Measurements from ENCODE around the gene KMT5C.
A peak's percentile ranks its signal among the peaks of the same experiment; 100 is the strongest.
"Not testable (repeated sequence)": the region's sequence is repeated elsewhere in the genome, so short reads cannot be mapped to it uniquely, and the experiment has no call there.

Gene KMT5C

GRCh38 chr19:55320844-55321419, 18.7 kb upstream of the KMT5C start:
- no peak overlapping the region for H3K27ac ChIP-seq (ENCODE audit: low read length)
- H3K9me3 ChIP-seq (ENCODE audit: control insufficient read depth, low read depth, low read length) = no peaks in the 10 kb centered on the region
- H3K36me3 ChIP-seq (ENCODE audit: control insufficient read depth, low read depth, low read length) = no peaks in the 10 kb centered on the region
- H3K27me3 ChIP-seq (ENCODE audit: control insufficient read depth, insufficient read depth, low read length) = no peaks in the 10 kb centered on the region
- H3K4me3 ChIP-seq (ENCODE audit: low read length) = no peak overlapping the region
- no peak overlapping the region for H3K9ac ChIP-seq (ENCODE audit: low read length)
- no peaks in the 10 kb centered on the region for H3K4me1 ChIP-seq (ENCODE audit: control insufficient read depth, low read depth, low read length)

- H3K9me3 ChIP-seq (ENCODE audit: control insufficient read depth, low read depth, low read length) = no peaks in the 10 kb centered on the region
- H3K36me3 ChIP-seq (ENCODE audit: control insufficient read depth, low read depth, low read length) = no peaks in the 10 kb centered on the region
- no peaks in the 10 kb centered on the region for H3K27me3 ChIP-seq (ENCODE audit: control insufficient read depth, insufficient read depth, low read length)
- no peak overlapping the region for H3K4me3 ChIP-seq (ENCODE audit: low read length)
- H3K27ac ChIP-seq (ENCODE audit: low read length) = no peak overlapping the region
- no peaks in the 10 kb centered on the region for H3K4me1 ChIP-seq (ENCODE audit: control insufficient read depth, low read depth, low read length)
- H3K9ac ChIP-seq (ENCODE audit: low read length) = no peak overlapping the region
These were observed 18.1 kb upstream of the KMT5C start for GRCh38 chr19:55321466-55322137.

GRCh38 chr19:55322204-55322885, 17.3 kb upstream of the KMT5C start:
- no peaks in the 10 kb centered on the region for H3K9me3 ChIP-seq (ENCODE audit: control insufficient read depth, low read depth, low read length)
- no peaks in the 10 kb centered on the region for H3K27me3 ChIP-seq (ENCODE audit: control insufficient read depth, insufficient read depth, low read length)
- H3K27ac ChIP-seq (ENCODE audit: low read length) = no peak overlapping the region
- no peak overlapping the region for H3K4me3 ChIP-seq (ENCODE audit: low read length)
- H3K4me1 ChIP-seq (ENCODE audit: control insufficient read depth, low read depth, low read length) = no peaks in the 10 kb centered on the region
- H3K9ac ChIP-seq (ENCODE audit: low read length) = no peak overlapping the region
- no peaks in the 10 kb centered on the region for H3K36me3 ChIP-seq (ENCODE audit: control insufficient read depth, low read depth, low read length)

DNA sequence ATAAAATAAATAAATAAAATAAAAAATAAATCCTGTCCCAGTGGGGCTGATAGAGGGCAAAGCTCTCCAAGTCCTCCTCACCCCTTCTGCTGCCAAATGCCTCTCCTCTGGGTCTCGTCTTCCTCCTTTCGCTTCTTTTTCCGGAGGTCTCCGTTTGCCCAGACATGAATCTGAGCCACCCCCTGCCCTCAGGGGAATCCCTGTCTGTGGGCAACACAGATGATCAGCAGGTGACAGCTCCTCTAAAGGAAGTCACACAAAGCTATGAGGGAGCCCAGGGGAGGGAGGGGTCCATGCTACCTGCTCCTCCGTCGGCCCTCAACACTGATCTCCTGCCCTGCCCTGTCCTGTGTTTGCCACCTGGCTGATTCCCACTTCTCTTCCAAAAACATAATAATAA, 15.0 kb upstream of the KMT5C start:
- no peaks in the 10 kb centered on the region for H3K36me3 ChIP-seq (ENCODE audit: control insufficient read depth, low read depth, low read length)
- no peaks in the 10 kb centered on the region for H3K27me3 ChIP-seq (ENCODE audit: control insufficient read depth, insufficient read depth, low read length)
- H3K9ac ChIP-seq (ENCODE audit: low read length) = no peak overlapping the region
- H3K27ac ChIP-seq (ENCODE audit: low read length) = no peak overlapping the region
- H3K4me3 ChIP-seq (ENCODE audit: low read length) = no peak overlapping the region
- no peaks in the 10 kb centered on the region for H3K4me1 ChIP-seq (ENCODE audit: control insufficient read depth, low read depth, low read length)
- H3K9me3 ChIP-seq (ENCODE audit: control insufficient read depth, low read depth, low read length) = no peaks in the 10 kb centered on the region

- H3K27ac ChIP-seq (ENCODE audit: low read length) = no peak within 1 kb of the TSS
- no peak within 1 kb of the TSS for H3K9ac ChIP-seq (ENCODE audit: low read length)
- H3K4me1 ChIP-seq (ENCODE audit: control insufficient read depth, low read depth, low read length) = no peaks in the 10 kb centered on the region
- no peaks in the 10 kb centered on the region for H3K36me3 ChIP-seq (ENCODE audit: control insufficient read depth, low read depth, low read length)
- no peaks in the 10 kb centered on the region for H3K9me3 ChIP-seq (ENCODE audit: control insufficient read depth, low read depth, low read length)
- H3K27me3 ChIP-seq (ENCODE audit: control insufficient read depth, insufficient read depth, low read length) = no peaks in the 10 kb centered on the region
- no peak within 1 kb of the TSS for H3K4me3 ChIP-seq (ENCODE audit: low read length)
These were observed 14.5 kb upstream of the KMT5C start, which contains the start of gene TMEM150B for GRCh38 chr19:55325172-55325571. Gene TMEM150B, minus strand, starts transcription at chr19:55325341. Its CDS starts 4,305 bp downstream, at chr19:55321036.

- H3K4me3 ChIP-seq (ENCODE audit: low read length); H3K27ac ChIP-seq (ENCODE audit: low read length); H3K4me1 ChIP-seq (ENCODE audit: control insufficient read depth, low read depth, low read length); H3K9ac ChIP-seq (ENCODE audit: low read length); H3K9me3 ChIP-seq (ENCODE audit: control insufficient read depth, low read depth, low read length); H3K36me3 ChIP-seq (ENCODE audit: control insufficient read depth, low read depth, low read length); H3K27me3 ChIP-seq (ENCODE audit: control insufficient read depth, insufficient read depth, low read length): not testable (repeated sequence)
These were observed 10.8 kb upstream of the KMT5C start for GRCh38 chr19:55328774-55329318.

DNA sequence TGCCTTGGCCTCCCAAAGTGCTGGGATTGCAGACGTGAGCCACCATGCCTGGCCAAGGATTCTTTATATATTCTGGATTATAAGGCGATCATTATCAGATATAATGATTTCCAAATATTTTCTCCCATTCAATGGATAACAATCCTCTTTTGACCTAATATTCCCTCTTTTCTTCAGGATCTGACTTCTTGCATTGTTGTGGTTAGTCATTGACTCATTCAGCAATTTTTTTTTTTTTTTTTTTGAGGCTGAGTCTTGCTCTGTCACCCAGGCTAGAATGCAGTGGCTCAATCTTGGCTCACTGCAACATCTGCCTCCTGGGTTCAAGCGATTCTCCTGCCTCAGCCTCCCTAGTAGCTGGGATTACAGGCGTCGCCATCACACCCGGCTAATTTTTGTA, 9.9 kb upstream of the KMT5C start:
- not testable (repeated sequence) for H3K36me3 ChIP-seq (ENCODE audit: control insufficient read depth, low read depth, low read length)

GRCh38 chr19:55333870-55334269, 5.8 kb upstream of the KMT5C start:
- Histone ChIP-seq H3K36me3 (ENCODE audit: control insufficient read depth, low read depth, low read length) (no peaks in the 10 kb centered on the region), H3K4me3 (ENCODE audit: low read length) (no peak overlapping the region), H3K9me3 (ENCODE audit: control insufficient read depth, low read depth, low read length) (no peaks in the 10 kb centered on the region), H3K27me3 (ENCODE audit: control insufficient read depth, insufficient read depth, low read length) (no peaks in the 10 kb centered on the region), H3K9ac (ENCODE audit: low read length) (no peak overlapping the region), H3K27ac (ENCODE audit: low read length) (no peak overlapping the region), H3K4me1 (ENCODE audit: control insufficient read depth, low read depth, low read length) (no peaks in the 10 kb centered on the region)

More for the DNA sequence above, 9.9 kb upstream of the KMT5C start:
- H3K4me1 ChIP-seq (ENCODE audit: control insufficient read depth, low read depth, low read length); H3K27me3 ChIP-seq (ENCODE audit: control insufficient read depth, insufficient read depth, low read length); H3K9me3 ChIP-seq (ENCODE audit: control insufficient read depth, low read depth, low read length); H3K27ac ChIP-seq (ENCODE audit: low read length); H3K9ac ChIP-seq (ENCODE audit: low read length); H3K4me3 ChIP-seq (ENCODE audit: low read length): not testable (repeated sequence)

DNA sequence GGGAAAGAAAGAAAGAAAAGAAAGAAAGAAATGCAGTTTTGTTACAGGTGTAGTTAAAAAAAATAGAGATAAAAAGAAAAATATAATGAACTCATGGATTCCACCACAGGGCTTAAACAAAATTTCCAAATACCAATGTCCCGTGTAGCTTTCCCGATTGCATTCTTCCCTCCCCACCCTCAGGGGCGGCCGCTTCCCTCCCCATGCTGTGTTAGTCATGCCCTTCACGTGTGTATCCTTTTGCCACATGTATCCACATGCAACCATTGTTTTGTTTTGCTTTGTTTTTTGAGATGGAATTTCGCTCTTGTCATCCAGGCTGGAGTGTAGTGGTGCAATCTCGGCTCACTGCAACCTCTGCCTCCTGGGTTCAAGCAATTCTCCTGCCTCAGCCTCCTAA, 3.6 kb upstream of the KMT5C start:
- H3K4me3 ChIP-seq (ENCODE audit: low read length) = no peak overlapping the region
- no peak overlapping the region for H3K9ac ChIP-seq (ENCODE audit: low read length)
- H3K9me3 ChIP-seq (ENCODE audit: control insufficient read depth, low read depth, low read length) = no peaks in the 10 kb centered on the region
- H3K4me1 ChIP-seq (ENCODE audit: control insufficient read depth, low read depth, low read length) = no peaks in the 10 kb centered on the region
- H3K27me3 ChIP-seq (ENCODE audit: control insufficient read depth, insufficient read depth, low read length) = no peaks in the 10 kb centered on the region
- no peaks in the 10 kb centered on the region for H3K36me3 ChIP-seq (ENCODE audit: control insufficient read depth, low read depth, low read length)
- no peak overlapping the region for H3K27ac ChIP-seq (ENCODE audit: low read length)

GRCh38 chr19:55339889-55340783, 460 bp downstream of the KMT5C start:
- no peaks in the 10 kb centered on the region for H3K9me3 ChIP-seq (ENCODE audit: control insufficient read depth, low read depth, low read length)
- no peaks in the 10 kb centered on the region for H3K27me3 ChIP-seq (ENCODE audit: control insufficient read depth, insufficient read depth, low read length)
- H3K9ac ChIP-seq (ENCODE audit: low read length) = peak overlapping the region; percentile 70
- H3K27ac ChIP-seq (ENCODE audit: low read length) = peak overlapping the region; percentile 45
- H3K4me1 ChIP-seq (ENCODE audit: control insufficient read depth, low read depth, low read length) = peaks cover 5% of the 10 kb centered on the region
- H3K4me3 ChIP-seq (ENCODE audit: low read length) = peak overlapping the region; percentile 74
- peaks cover 14% of the 10 kb centered on the region for H3K36me3 ChIP-seq (ENCODE audit: control insufficient read depth, low read depth, low read length)

GRCh38 chr19:55340784-55341147, 1.1 kb downstream of the KMT5C start:
- no peaks in the 10 kb centered on the region for H3K9me3 ChIP-seq (ENCODE audit: control insufficient read depth, low read depth, low read length)
- peak overlapping the region; percentile 74 for H3K4me3 ChIP-seq (ENCODE audit: low read length)
- no peaks in the 10 kb centered on the region for H3K27me3 ChIP-seq (ENCODE audit: control insufficient read depth, insufficient read depth, low read length)
- H3K36me3 ChIP-seq (ENCODE audit: control insufficient read depth, low read depth, low read length) = peaks cover 14% of the 10 kb centered on the region
- H3K9ac ChIP-seq (ENCODE audit: low read length) = peak overlapping the region; percentile 70
- H3K4me1 ChIP-seq (ENCODE audit: control insufficient read depth, low read depth, low read length) = peaks cover 5% of the 10 kb centered on the region
- H3K27ac ChIP-seq (ENCODE audit: low read length) = no peak overlapping the region

All from iPS-18a (cell line).